Lung (tissue), 12 donors: ENCODE results near the gene GABBR2. TPM values are rescaled to one million over a fixed set of nuclear protein-coding genes. Genes with fewer than 3 reads are reported as not detected.

Experiments
- ATAC-seq: fragments of 200-7000 bp; cut with Tn5 transposase; one replicate; pipeline ENCODE4 v1.9.1; 2020; ENCODE audit warnings: moderate number of reproducible peaks; ENCODE audit not compliant: insufficient read depth, low FRiP score
- DNase-seq, 3 donors: peaks; one replicate each; pipeline ENCODE4 v3.0.0-alpha.2; 2013 to 2017
- H3K27ac ChIP-seq, 2 donors: one replicate each; pipeline ENCODE4 v1.5.1; 2013; ENCODE audit warnings: mild to moderate bottlenecking in 2 of 2, moderate library complexity in 2 of 2, control low read depth in 1 of 2, inconsistent platforms in 1 of 2, low read depth in 1 of 2, low read length in 1 of 2
- H3K27me3 ChIP-seq, 3 donors: one replicate each; pipeline ENCODE4 v1.5.1; 2013; ENCODE audit warnings: low read length in 2 of 3; ENCODE audit not compliant: control insufficient read depth in 3 of 3, insufficient read depth in 3 of 3
- H3K36me3 ChIP-seq, 4 donors: one replicate each; pipeline ENCODE4 v1.5.1; 2013; ENCODE audit warnings: low read length in 4 of 4, mild to moderate bottlenecking in 1 of 4, moderate library complexity in 1 of 4; ENCODE audit not compliant: control insufficient read depth in 4 of 4, insufficient read depth in 4 of 4
- H3K4me1 ChIP-seq, 5 donors: one replicate each; pipeline ENCODE4 v1.5.1; 2013; ENCODE audit warnings: low read length in 5 of 5, mild to moderate bottlenecking in 2 of 5, moderate library complexity in 1 of 5; ENCODE audit not compliant: control insufficient read depth in 5 of 5, insufficient read depth in 5 of 5
- H3K4me3 ChIP-seq: one replicate; pipeline ENCODE4 v1.5.1; 2013; ENCODE audit warnings: mild to moderate bottlenecking, control low read depth, moderate library complexity
- H3K9ac ChIP-seq, 2 donors: one replicate each; pipeline ENCODE4 v1.5.1; 2013; ENCODE audit warnings: low read length in 2 of 2, control low read depth in 1 of 2; ENCODE audit not compliant: insufficient read depth in 1 of 2
- H3K9me3 ChIP-seq, 4 donors: one replicate each; pipeline ENCODE4 v1.5.1; 2013; ENCODE audit warnings: low read length in 3 of 4, mild to moderate bottlenecking in 1 of 4, moderate library complexity in 1 of 4; ENCODE audit not compliant: control insufficient read depth in 4 of 4, insufficient read depth in 3 of 4
- CTCF ChIP-seq: IDR thresholded peaks from 2 replicates; pipeline ENCODE4 v1.5.1; 2012; ENCODE audit warnings: mild to moderate bottlenecking; ENCODE audit errors: control extremely low read depth, extremely low read depth
- WGBS, 2 donors: extraction: QIAGEN DNeasy Blood & Tissue Kit; methylation state at CpG; one replicate each; pipeline ENCODE4 v1.1.7; 2013; 5-methylcytosine and 5-hydroxymethylcytosine counted together
- polyA plus RNA-seq, 2 donors: library from polyadenylated mRNA; stranded (reverse); fragments of 200-250 nt; gene quantifications; one replicate each; pipeline ENCODE4 v1.2.1, GENCODE V29; 2013
- total RNA-seq, 2 donors: library from RNA; depleted of rRNA in 1 of 2; stranded (reverse); fragments of >200 nt in 1 of 2; gene quantifications; one replicate each; pipeline ENCODE4 v1.2.1, GENCODE V29; 2014 to 2021
- donor health status: control.
- donor health status: control.
- donor health status: Bipolar disorder and iron deficiency.
- donor health status: healthy.
- donor health status: DM: yes; HTN: yes; CAD: no.

The GABBR2 gene
- total and polyA plus RNA-seq, 4 donors = 0.40 to 1.8 (median 0.64) TPM

- H3K27ac ChIP-seq = no peak overlapping the region
- peaks cover 0 to 6% (median 0%) of the 10 kb centered on the region in 5 donors for H3K4me1 ChIP-seq
- WGBS, 2 donors = 56 to 60% methylated on average over 8 of the region's 8 CpGs
- no peak for TF ChIP-seq CTCF
- H3K4me3 ChIP-seq = no peak overlapping the region
- no peaks in the 10 kb centered on the region for H3K36me3 ChIP-seq
- H3K27me3 ChIP-seq = no peaks in the 10 kb centered on the region
- ATAC-seq (no peak), DNase-seq (no peak)
- H3K9me3 ChIP-seq = no peaks in the 10 kb centered on the region
- H3K9ac ChIP-seq = no peak overlapping the region
These were observed 376.3 kb downstream of the GABBR2 start for GRCh38 chr9:98332405-98332831.

GRCh38 chr9:98331536-98332259, 377.0 kb downstream of the GABBR2 start:
- ATAC-seq = no peak
- Histone ChIP-seq H3K9ac (no peak overlapping the region), H3K27me3 (no peaks in the 10 kb centered on the region), H3K4me3 (no peak overlapping the region), H3K36me3 (no peaks in the 10 kb centered on the region), H3K9me3 (no peaks in the 10 kb centered on the region), H3K4me1 (peaks cover 0 to 6% (median 0%) of the 10 kb centered on the region in 5 donors), H3K27ac (peak overlapping the region in 1 of 2 donors; percentile 49)
- no peak for DNase-seq
- no peak for TF ChIP-seq CTCF
- WGBS, 2 donors = 71 to 87% methylated on average over 6 of the region's 6 CpGs

GRCh38 chr9:98330831-98331230, 377.9 kb downstream of the GABBR2 start:
- Histone ChIP-seq H3K9me3 (no peaks in the 10 kb centered on the region), H3K4me3 (no peak overlapping the region), H3K4me1 (peaks cover 0 to 6% (median 0%) of the 10 kb centered on the region in 5 donors), H3K27me3 (no peaks in the 10 kb centered on the region), H3K36me3 (no peaks in the 10 kb centered on the region), H3K27ac (no peak overlapping the region), H3K9ac (no peak overlapping the region)
- ATAC-seq = no peak
- TF ChIP-seq CTCF = no peak
- no peak for DNase-seq
- WGBS, 2 donors = 81 to 84% methylated on average over 6 of the region's 6 CpGs
